H9 (cell line): ENCODE data around the gene TRPT1. TPM values are rescaled to one million over a fixed set of nuclear protein-coding genes. Genes with fewer than 3 reads are reported as not detected.

Experiments used
- DNase-seq: peaks from one replicate; pipeline ENCODE4 v3.0.0-alpha.2; 2017
- H2AFZ ChIP-seq: one replicate; pipeline ENCODE4 v1.6.1; 2013; ENCODE audit warnings: mild to moderate bottlenecking, low read length, control low read depth, moderate library complexity
- H2AK5ac ChIP-seq: 2 replicates; pipeline ENCODE4 v1.6.1; 2013; ENCODE audit warnings: low read length, control low read depth, mixed read lengths; ENCODE audit not compliant: insufficient read length
- H2BK120ac ChIP-seq: one replicate; pipeline ENCODE4 v1.6.1; 2013; ENCODE audit warnings: low read depth, mild to moderate bottlenecking, low read length, control low read depth, inconsistent platforms; ENCODE audit not compliant: poor library complexity, severe bottlenecking
- H2BK12ac ChIP-seq: 2 replicates; pipeline ENCODE4 v1.6.1; 2013; ENCODE audit warnings: low read length, control low read depth, mixed read lengths, low read depth; ENCODE audit not compliant: insufficient read length
- H2BK15ac ChIP-seq: 2 replicates; pipeline ENCODE4 v1.6.1; 2013; ENCODE audit warnings: low read depth, low read length, control low read depth
- H2BK20ac ChIP-seq: one replicate; pipeline ENCODE4 v1.6.1; 2013; ENCODE audit warnings: low read depth, mild to moderate bottlenecking, low read length, control low read depth, inconsistent platforms; ENCODE audit not compliant: poor library complexity, severe bottlenecking
- H2BK5ac ChIP-seq: 2 replicates; pipeline ENCODE4 v1.6.1; 2013; ENCODE audit warnings: low read length, control low read depth, mixed read lengths; ENCODE audit not compliant: insufficient read length
- H3K14ac ChIP-seq: 2 replicates; pipeline ENCODE4 v1.6.1; 2013; ENCODE audit warnings: low read length, control low read depth; ENCODE audit not compliant: insufficient read depth
- H3K18ac ChIP-seq: 2 replicates; pipeline ENCODE4 v1.6.1; 2013; ENCODE audit warnings: low read depth, mild to moderate bottlenecking, mixed read lengths, low read length, control low read depth; ENCODE audit not compliant: insufficient read length
- H3K23ac ChIP-seq: 2 replicates; pipeline ENCODE4 v1.6.1; 2013; ENCODE audit warnings: low read length, control low read depth, mixed read lengths, low read depth; ENCODE audit not compliant: insufficient read length
- H3K23me2 ChIP-seq: 2 replicates; pipeline ENCODE4 v1.6.1; 2013; ENCODE audit warnings: low read depth, mild to moderate bottlenecking, mixed read lengths, low read length, control low read depth; ENCODE audit not compliant: insufficient read length, poor library complexity, severe bottlenecking
- H3K27ac ChIP-seq: 2 replicates; pipeline ENCODE4 v1.5.1; 2013; ENCODE audit warnings: low read length, control low read depth, mixed read lengths, low read depth; ENCODE audit not compliant: insufficient read length
- H3K27me3 ChIP-seq: 2 replicates; pipeline ENCODE4 v1.6.1; 2013; ENCODE audit warnings: low read length, control low read depth, inconsistent platforms; ENCODE audit not compliant: insufficient read depth
- H3K4ac ChIP-seq: 2 replicates; pipeline ENCODE4 v1.6.1; 2013; ENCODE audit warnings: low read depth, mild to moderate bottlenecking, control low read depth, inconsistent platforms, low read length, moderate library complexity
- H3K4me1 ChIP-seq: 2 replicates; pipeline ENCODE4 v1.6.1; 2013; ENCODE audit warnings: low read length, control low read depth, inconsistent platforms; ENCODE audit not compliant: insufficient read depth
- H3K4me2 ChIP-seq: 2 replicates; pipeline ENCODE4 v1.6.1; 2013; ENCODE audit warnings: low read length, control low read depth, mixed read lengths; ENCODE audit not compliant: insufficient read length, insufficient read depth
- H3K56ac ChIP-seq: 2 replicates; pipeline ENCODE4 v1.6.1; 2013; ENCODE audit warnings: low read depth, mild to moderate bottlenecking, mixed read lengths, low read length, control low read depth; ENCODE audit not compliant: insufficient read length
- H3K79me1 ChIP-seq: 2 replicates; pipeline ENCODE4 v1.6.1; 2013; ENCODE audit warnings: low read depth, mild to moderate bottlenecking, moderate library complexity, low read length, control low read depth, inconsistent platforms; ENCODE audit not compliant: insufficient read depth, poor library complexity, severe bottlenecking
- H3K79me2 ChIP-seq: 2 replicates; pipeline ENCODE4 v1.6.1; 2013; ENCODE audit warnings: low read length, control low read depth, inconsistent platforms; ENCODE audit not compliant: insufficient read depth
- H3K9ac ChIP-seq: 2 replicates; pipeline ENCODE4 v1.6.1; 2013; ENCODE audit warnings: low read length, control low read depth, mixed read lengths; ENCODE audit not compliant: insufficient read length; ENCODE audit errors: extremely low read depth
- H3K9me3 ChIP-seq: one replicate; pipeline ENCODE4 v1.6.1; 2013; ENCODE audit warnings: low read depth, low read length, inconsistent platforms; ENCODE audit not compliant: control insufficient read depth
- H3T11ph ChIP-seq: one replicate; pipeline ENCODE4 v1.6.1; 2013; ENCODE audit warnings: mild to moderate bottlenecking, low read length, control low read depth, inconsistent platforms
- H4K20me1 ChIP-seq: one replicate; pipeline ENCODE4 v1.6.1; 2013; ENCODE audit not compliant: control insufficient read depth, insufficient read length, insufficient read depth
- H4K5ac ChIP-seq: 2 replicates; pipeline ENCODE4 v1.6.1; 2013; ENCODE audit warnings: low read depth, mild to moderate bottlenecking, mixed read lengths, low read length, control low read depth; ENCODE audit not compliant: insufficient read length
- H4K8ac ChIP-seq: replicated peaks from 2 replicates; pipeline ENCODE4 v1.6.1; 2013; ENCODE audit warnings: low read length, control low read depth, mixed read lengths, low read depth; ENCODE audit not compliant: insufficient read length
- H4K91ac ChIP-seq: 2 replicates; pipeline ENCODE4 v1.6.1; 2013; ENCODE audit warnings: low read depth, mild to moderate bottlenecking, moderate library complexity, mixed read lengths, low read length, control low read depth; ENCODE audit not compliant: insufficient read length
- H3K27ac Mint-ChIP-seq, 3 experiments: 2 replicates in 2 of 3; 3 replicates in 1 of 3; pipeline ENCODE4 v1.8.0; 2020 to 2021; ENCODE audit warnings: mixed read lengths in 3 of 3, mild to moderate bottlenecking in 1 of 3, moderate library complexity in 1 of 3
- H3K27me3 Mint-ChIP-seq: 2 replicates; pipeline ENCODE4 v1.8.0; 2021; ENCODE audit warnings: low read depth, mild to moderate bottlenecking, moderate library complexity, mixed read lengths
- H3K36me3 Mint-ChIP-seq, 3 experiments: 2 replicates in 2 of 3; 3 replicates in 1 of 3; pipeline ENCODE4 v1.8.0; 2020 to 2021; ENCODE audit warnings: low read depth in 3 of 3, mixed read lengths in 3 of 3; ENCODE audit not compliant: insufficient read depth in 1 of 3
- H3K4me1 Mint-ChIP-seq, 2 experiments: 2 replicates each; pipeline ENCODE4 v1.8.0; 2020; ENCODE audit warnings: mixed read lengths in 2 of 2
- H3K4me3 Mint-ChIP-seq, 2 experiments: 2 replicates in 1 of 2; 3 replicates in 1 of 2; pipeline ENCODE4 v1.8.0; 2020 to 2021; ENCODE audit warnings: mild to moderate bottlenecking in 2 of 2, mixed read lengths in 2 of 2, moderate library complexity in 1 of 2
- H3K9me3 Mint-ChIP-seq, 2 experiments: 2 replicates in 1 of 2; 3 replicates in 1 of 2; pipeline ENCODE4 v1.8.0; 2020; ENCODE audit warnings: mild to moderate bottlenecking in 2 of 2, mixed read lengths in 2 of 2, moderate library complexity in 1 of 2
- CTCF ChIP-seq: fragments of 200-600 bp; sonication (generic); conservative IDR thresholded peaks from 3 replicates; pipeline ENCODE4 v1.8.0; 2021; ENCODE audit warnings: antibody characterized with exemption, mild to moderate bottlenecking
- WGBS: extraction: QIAGEN DNeasy Blood & Tissue Kit; methylation state at CpG from one replicate; pipeline ENCODE4 v1.1.7; 2013; ENCODE audit warnings: missing lambda C conversion rate, low lambda C conversion rate, mixed read lengths; ENCODE audit not compliant: insufficient read length; ENCODE audit errors: extremely low coverage; 5-methylcytosine and 5-hydroxymethylcytosine counted together
- total RNA-seq: library from RNA; stranded (reverse); gene quantifications from 2 replicates; pipeline ENCODE4 v1.2.1, GENCODE V29; 2021

TRPT1 gene
- total RNA-seq, 1 experiment from 2014 or later, result 33.6 TPM

GRCh38 chr11:64186492-64187165 lies 39.4 kb downstream of the TRPT1 start:
- peaks cover 17 to 28% (median 27%) of the 10 kb centered on the region in 3 experiments for H3K36me3 Mint-ChIP-seq

More at GRCh38 chr11:64186492-64187165, 39.4 kb downstream of the TRPT1 start:
- Histone ChIP-seq H3K4me1 (peaks cover 3% of the 10 kb centered on the region; the same call in 1 of the 2 replicates), H2BK15ac (no peak overlapping the region), H4K20me1 (peaks cover 1% of the 10 kb centered on the region), H3T11ph (no peak overlapping the region), H4K5ac (no peak overlapping the region), H3K23me2 (peaks cover 8% of the 10 kb centered on the region), H3K9me3 (no peaks in the 10 kb centered on the region), H2BK5ac (no peak overlapping the region), H4K8ac (no peak overlapping the region), H3K27ac (no peak overlapping the region), H3K4ac (no peak overlapping the region), H3K79me1 (peaks cover 5% of the 10 kb centered on the region), H3K9ac (no peak overlapping the region), H2AFZ (no peak overlapping the region), H2BK20ac (no peak overlapping the region), H3K27me3 (no peaks in the 10 kb centered on the region), H2AK5ac (no peak overlapping the region), H3K56ac (no peak overlapping the region), H2BK12ac (no peak overlapping the region), H2BK120ac (no peak overlapping the region), H3K14ac (no peak overlapping the region), H4K91ac (no peak overlapping the region), H3K4me2 (no peak overlapping the region), H3K79me2 (peaks cover 20% of the 10 kb centered on the region; the same call in 1 of the 2 replicates), H3K18ac (no peak overlapping the region), H3K23ac (no peak overlapping the region)
- DNase-seq, result no peak
- Mint-ChIP-seq H3K9me3 (no peaks in the 10 kb centered on the region), H3K27ac (no peak overlapping the region; a peak in 3 of 7 replicates), H3K4me1 (peaks cover 9 to 26% of the 10 kb centered on the region in 2 experiments), H3K4me3 (no peak overlapping the region), H3K27me3 (no peaks in the 10 kb centered on the region; the same call in 1 of the 2 replicates)
- TF ChIP-seq CTCF, result no peak
- no CpG with 5 or more reads among the region's 48 CpGs for WGBS
